Endothelial cell of umbilical vein (primary cell): ENCODE data around the gene PDS5B. TPM values are rescaled to one million over a fixed set of nuclear protein-coding genes. Genes with fewer than 3 reads are reported as not detected.

Experiments
- BruUV-seq: library from RNA; stranded (reverse); fragments of 400-500 nt; replicated peaks from 2 replicates; lab custom pipeline; 2021; lab: Mats Ljungman, UMichigan
- CTCF ChIA-PET: fragments of 300-600, 350-600 bp; sonication (Branson Sonifier 250); formaldehyde crosslinking; loops from one replicate; lab custom pipeline; 2021; ENCODE audit warnings: antibody characterized with exemption, inconsistent platforms; lab: Charles Lee
- POLR2A ChIA-PET: fragments of 300-600, 350-600 bp; sonication (Branson Sonifier 250); formaldehyde crosslinking; loops from one replicate; lab custom pipeline; 2021; ENCODE audit warnings: antibody characterized with exemption, inconsistent platforms; lab: Charles Lee
- DNase-seq: peaks from one replicate; pipeline ENCODE4 v3.0.0-alpha.2; 2011; ENCODE audit warnings: low read depth, low spot score
- FAIRE-seq: peaks from 2 replicates; lab custom pipeline; 2011; peaks lifted over from hg19 to GRCh38; lab: Jason Lieb, UNC
- H2AFZ ChIP-seq: 2 replicates; pipeline ENCODE4 v1.6.0; 2012; ENCODE audit warnings: low read depth, low read length, control low read depth, inconsistent platforms
- H3K27ac ChIP-seq: 2 replicates; pipeline ENCODE4 v1.5.1; 2011; ENCODE audit warnings: low read depth, mild to moderate bottlenecking, control low read depth, low read length, moderate library complexity; ENCODE audit not compliant: insufficient read depth
- H3K27me3 ChIP-seq, 2 experiments: 2 replicates each; pipeline versions ENCODE4 v1.6.0 to v1.6.1; 2011; ENCODE audit warnings: low read length in 2 of 2, mixed read lengths in 1 of 2; ENCODE audit not compliant: control insufficient read depth in 2 of 2, insufficient read depth in 2 of 2
- H3K36me3 ChIP-seq, 2 experiments: 2 replicates in 1 of 2; 3 replicates in 1 of 2; pipeline ENCODE4 v1.5.1; 2011; ENCODE audit warnings: low read length in 2 of 2, mild to moderate bottlenecking in 1 of 2, moderate library complexity in 1 of 2; ENCODE audit not compliant: control insufficient read depth in 2 of 2, insufficient read depth in 2 of 2; ENCODE audit errors: extremely low read depth in 1 of 2
- H3K4me1 ChIP-seq: 3 replicates; pipeline ENCODE4 v1.5.1; 2011; ENCODE audit warnings: mild to moderate bottlenecking, low read length; ENCODE audit not compliant: control insufficient read depth, insufficient read depth; ENCODE audit errors: extremely low read depth
- H3K4me2 ChIP-seq: 2 replicates; pipeline ENCODE4 v1.6.1; 2011; ENCODE audit warnings: low read length, control low read depth, mixed read lengths; ENCODE audit not compliant: insufficient read depth
- H3K4me3 ChIP-seq, 3 experiments: fragments of 200-600 bp in 1 of 3; sonication (generic), shearing (Covaris generic) in 1 of 3; replicated peaks in 1 of 3; 2 replicates each; pipeline ENCODE4 v1.5.1; 2011 to 2016; ENCODE audit warnings: control low read depth in 3 of 3, low read length in 3 of 3, mild to moderate bottlenecking in 2 of 3, inconsistent platforms in 1 of 3, low read depth in 1 of 3, moderate library complexity in 1 of 3; ENCODE audit not compliant: insufficient read depth in 1 of 3
- H3K79me2 ChIP-seq: 2 replicates; pipeline ENCODE4 v1.6.0; 2012; ENCODE audit warnings: low read length, inconsistent platforms; ENCODE audit not compliant: control insufficient read depth, insufficient read depth
- H3K9ac ChIP-seq: replicated peaks from 2 replicates; pipeline ENCODE3; 2011; ENCODE audit warnings: low read length, control low read depth; ENCODE audit not compliant: insufficient read depth; ENCODE audit errors: extremely low read depth
- H3K9me1 ChIP-seq: replicated peaks from 3 replicates; pipeline ENCODE4 v1.6.0; 2011; ENCODE audit warnings: mild to moderate bottlenecking, low read length; ENCODE audit not compliant: control insufficient read depth, insufficient read depth; ENCODE audit errors: extremely low read depth
- H3K9me3 ChIP-seq: replicated peaks from 2 replicates; pipeline ENCODE4 v1.5.1; 2012; ENCODE audit warnings: low read length, inconsistent platforms; ENCODE audit not compliant: control insufficient read depth, insufficient read depth
- H4K20me1 ChIP-seq: replicated peaks from 2 replicates; pipeline ENCODE3; 2011; ENCODE audit warnings: mild to moderate bottlenecking, low read length; ENCODE audit not compliant: control insufficient read depth, insufficient read depth; ENCODE audit errors: extremely low read depth
- EZH2 ChIP-seq: IDR thresholded peaks from 2 replicates; pipeline ENCODE4 v1.6.1; 2012; ENCODE audit warnings: borderline replicate concordance, low read depth, mild to moderate bottlenecking, moderate library complexity, low read length, inconsistent platforms; ENCODE audit not compliant: severe bottlenecking
- FOS ChIP-seq: IDR thresholded peaks from 2 replicates; pipeline ENCODE4 v1.6.1; 2011; ENCODE audit warnings: mild to moderate bottlenecking, low read length, moderate library complexity, borderline replicate concordance; ENCODE audit not compliant: insufficient read depth
- GATA2 ChIP-seq: IDR thresholded peaks from 2 replicates; pipeline ENCODE4 v1.7.0; 2011; ENCODE audit warnings: low read depth, mild to moderate bottlenecking, moderate library complexity, mixed read lengths, low read length; ENCODE audit not compliant: insufficient read length, insufficient read depth
- JUN ChIP-seq: IDR thresholded peaks from 2 replicates; pipeline ENCODE4 v1.6.1; 2011; ENCODE audit warnings: borderline replicate concordance, low read depth; ENCODE audit not compliant: insufficient read length, insufficient read depth
- MYC ChIP-seq: IDR thresholded peaks from one replicate; pipeline ENCODE4 v1.6.1; 2011; ENCODE audit warnings: mild to moderate bottlenecking, low read depth, low read length
- POLR2A ChIP-seq: IDR thresholded peaks from 2 replicates; pipeline ENCODE4 v1.6.1; 2012; ENCODE audit warnings: low read depth, mild to moderate bottlenecking, control low read depth, low read length
- POLR2AphosphoS5 ChIP-seq: IDR thresholded peaks from 2 replicates; pipeline ENCODE4 v1.6.1; 2012; ENCODE audit warnings: low read depth, mild to moderate bottlenecking, control low read depth, low read length, moderate library complexity; ENCODE audit not compliant: insufficient read depth
- dilution Hi-C: fragments of 300-500 bp; cut with MboI; formaldehyde crosslinking; loops from one replicate; pipeline ENCODE4 v1.15.0; 2019; ENCODE audit warnings: low sequenced_read_pairs; ENCODE audit not compliant: extremely low pct_ligation_motif_present
- intact Hi-C: fragments of 100-400 bp; cut with micrococcal nuclease; formaldehyde crosslinking; loops from one replicate; pipeline ENCODE4 v1.10.0; 2022
- polyA plus RNA-seq, 4 experiments: library from polyadenylated mRNA; depleted of rRNA in 3 of 4; stranded (reverse) in 3 of 4; unstranded in 1 of 4; fragments of >200 nt; gene quantifications; 2 replicates each; pipeline versions ENCODE4 v1.2.1 to v1.2.3, GENCODE V29; 2011 to 2012; ENCODE audit warnings: missing spikeins in 1 of 4
- total RNA-seq: library from RNA; stranded (reverse); gene quantifications from 2 replicates; pipeline ENCODE4 v1.2.3, GENCODE V29; 2021
- TF ChIP-seq, protein P1 (sequence below), 2 donors: IDR thresholded peaks; 1 replicate in 1 of 2; 2 replicates in 1 of 2; pipeline ENCODE4 v1.5.1; 2011; ENCODE audit warnings: low read length in 2 of 2, mild to moderate bottlenecking in 2 of 2, moderate library complexity in 2 of 2, control low read depth in 1 of 2, inconsistent platforms in 1 of 2, low read depth in 1 of 2; ENCODE audit not compliant: insufficient read depth in 1 of 2; ENCODE audit errors: extremely low read depth in 1 of 2
- TF ChIP-seq, protein P2 (sequence below): IDR thresholded peaks from 2 replicates; pipeline ENCODE4 v1.6.1; 2011; ENCODE audit not compliant: insufficient read depth, insufficient read length

PDS5B gene
- total and polyA plus RNA-seq, 2 donors (not counting 3 experiments of a cell fraction or from before 2014, with no cell fraction given) = 3.9 to 40.3 TPM

DNA sequence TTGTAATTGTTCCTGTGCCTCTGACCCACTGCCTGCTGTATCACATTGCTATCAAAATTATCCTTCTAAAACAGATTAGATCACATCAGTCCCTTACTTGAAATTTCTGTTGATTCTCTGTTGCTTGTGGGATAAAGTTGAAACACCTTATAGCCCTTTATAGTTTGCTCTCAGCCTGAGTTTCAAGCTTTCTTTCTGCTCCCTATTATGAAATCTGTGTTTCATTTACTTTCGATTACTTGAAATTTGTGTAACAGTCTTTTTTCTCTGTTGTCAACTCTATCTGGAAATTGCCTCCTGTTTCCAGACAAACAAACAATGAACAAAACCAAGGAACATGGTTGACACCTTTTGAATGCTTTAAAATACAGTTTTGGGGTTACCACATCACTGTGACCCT, 167.9 kb downstream of the PDS5B start:
- Histone ChIP-seq H3K4me2 (no peak overlapping the region), H3K4me1 (no peaks in the 10 kb centered on the region), H3K9me3 (no peaks in the 10 kb centered on the region), H4K20me1 (no peaks in the 10 kb centered on the region), H3K4me3 (no peak overlapping the region), H2AFZ (no peak overlapping the region), H3K27ac (no peak overlapping the region), H3K9ac (no peak overlapping the region), H3K36me3 (no peaks in the 10 kb centered on the region), H3K79me2 (no peaks in the 10 kb centered on the region), H3K27me3 (no peaks in the 10 kb centered on the region), H3K9me1 (no peaks in the 10 kb centered on the region)
- intact Hi-C loops (no loop called here), dilution Hi-C loops (no loop called here)
- POLR2A ChIA-PET = no interaction called here
- BruUV-seq = no TSS peak
- TF ChIP-seq, protein P1, sequence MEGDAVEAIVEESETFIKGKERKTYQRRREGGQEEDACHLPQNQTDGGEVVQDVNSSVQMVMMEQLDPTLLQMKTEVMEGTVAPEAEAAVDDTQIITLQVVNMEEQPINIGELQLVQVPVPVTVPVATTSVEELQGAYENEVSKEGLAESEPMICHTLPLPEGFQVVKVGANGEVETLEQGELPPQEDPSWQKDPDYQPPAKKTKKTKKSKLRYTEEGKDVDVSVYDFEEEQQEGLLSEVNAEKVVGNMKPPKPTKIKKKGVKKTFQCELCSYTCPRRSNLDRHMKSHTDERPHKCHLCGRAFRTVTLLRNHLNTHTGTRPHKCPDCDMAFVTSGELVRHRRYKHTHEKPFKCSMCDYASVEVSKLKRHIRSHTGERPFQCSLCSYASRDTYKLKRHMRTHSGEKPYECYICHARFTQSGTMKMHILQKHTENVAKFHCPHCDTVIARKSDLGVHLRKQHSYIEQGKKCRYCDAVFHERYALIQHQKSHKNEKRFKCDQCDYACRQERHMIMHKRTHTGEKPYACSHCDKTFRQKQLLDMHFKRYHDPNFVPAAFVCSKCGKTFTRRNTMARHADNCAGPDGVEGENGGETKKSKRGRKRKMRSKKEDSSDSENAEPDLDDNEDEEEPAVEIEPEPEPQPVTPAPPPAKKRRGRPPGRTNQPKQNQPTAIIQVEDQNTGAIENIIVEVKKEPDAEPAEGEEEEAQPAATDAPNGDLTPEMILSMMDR (IDR thresholded peaks at IDR 0.05; ENCODE audit: extremely low read depth in 1 of 2, insufficient read depth in 1 of 2, low read depth in 1 of 2, low read length in 2 of 2) = no peak
- TF ChIP-seq, protein P2, sequence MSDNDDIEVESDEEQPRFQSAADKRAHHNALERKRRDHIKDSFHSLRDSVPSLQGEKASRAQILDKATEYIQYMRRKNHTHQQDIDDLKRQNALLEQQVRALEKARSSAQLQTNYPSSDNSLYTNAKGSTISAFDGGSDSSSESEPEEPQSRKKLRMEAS = no peak
- TF ChIP-seq POLR2AphosphoS5 = no peak
- TF ChIP-seq GATA2 = no peak
- no peak for TF ChIP-seq MYC
- TF ChIP-seq POLR2A = no peak
- no peak for TF ChIP-seq JUN
- no peak for TF ChIP-seq FOS
- TF ChIP-seq EZH2 = no peak
- no peak for DNase-seq
- no peak for FAIRE-seq
- CTCF ChIA-PET = interaction anchor here (1.1 kb wide), 1 partner anchor 12 kb away, joined by 3 read pairs; no protein-coding TSS in a partner anchor
